Gastrocnemius medialis (tissue), 4 donors: ENCODE measurements around the gene RACGAP1.

Experiments used
- CTCF ChIP-seq, 5 experiments: fragments of 450-650 bp in 3 of 5; fragments of 200-600 bp in 2 of 5; sonication (generic) in 2 of 5; IDR thresholded peaks in 4 of 5; conservative IDR thresholded peaks in 1 of 5; 1 replicate in 4 of 5; 2 replicates in 1 of 5; pipeline ENCODE4 v1.5.1; 2016 to 2019; ENCODE audit warnings: antibody characterized with exemption in 5 of 5, mild to moderate bottlenecking in 3 of 5, moderate library complexity in 3 of 5
- POLR2A ChIP-seq, 2 donors: fragments of 450-650 bp; IDR thresholded peaks; one replicate each; pipeline ENCODE4 v1.6.1; 2017; ENCODE audit warnings: antibody characterized with exemption in 2 of 2, mild to moderate bottlenecking in 2 of 2, moderate library complexity in 2 of 2

- no peak for TF ChIP-seq CTCF (IDR thresholded peaks at IDR 0.05 in 4 of 5, conservative IDR thresholded peaks at IDR 0.05 in 1 of 5)
- TF ChIP-seq POLR2A (IDR thresholded peaks at IDR 0.05): no peak
Observed at GRCh38 chr12:50057896-50058670, 32.8 kb upstream of the RACGAP1 start.
